Measurements from ENCODE around the gene MAPK8IP3.
"Not testable (repeated sequence)": the region's sequence is repeated elsewhere in the genome, so short reads cannot be mapped to it uniquely, and the experiment has no call there.

MAPK8IP3 gene

GRCh38 chr16:1677942-1678499 lies 28.0 kb upstream of the MAPK8IP3 start, which contains the start of gene JPT2:
Gene JPT2, plus strand, starts transcription at chr16:1678279. Its CDS starts 34 bp downstream, at chr16:1678313.
- peak; percentile 91 for DNase-seq

- DNase-seq = peak; percentile 43
These were observed 27.4 kb upstream of the MAPK8IP3 start for GRCh38 chr16:1678500-1679098.

GRCh38 chr16:1680361-1680760 lies 25.6 kb upstream of the MAPK8IP3 start:
- no peak for DNase-seq

GRCh38 chr16:1681032-1681431 lies 25.0 kb upstream of the MAPK8IP3 start:
- no peak for DNase-seq

GRCh38 chr16:1687427-1688316 lies 18.3 kb upstream of the MAPK8IP3 start:
- DNase-seq = no peak

GRCh38 chr16:1688807-1689560 lies 17.0 kb upstream of the MAPK8IP3 start:
- no peak for DNase-seq

GRCh38 chr16:1689853-1690252 lies 16.1 kb upstream of the MAPK8IP3 start:
- no peak for DNase-seq

GRCh38 chr16:1690810-1691209 lies 15.2 kb upstream of the MAPK8IP3 start:
- no peak for DNase-seq

GRCh38 chr16:1691276-1691675 lies 14.7 kb upstream of the MAPK8IP3 start:
- no peak for DNase-seq

- no peak for DNase-seq
These were observed 14.0 kb upstream of the MAPK8IP3 start for GRCh38 chr16:1691956-1692355.

- DNase-seq = no peak
These were observed 9.1 kb upstream of the MAPK8IP3 start for GRCh38 chr16:1696863-1697262.

- DNase-seq = no peak
These were observed 7.3 kb upstream of the MAPK8IP3 start for GRCh38 chr16:1698680-1699079.

- DNase-seq = no peak
These were observed 5.7 kb upstream of the MAPK8IP3 start for GRCh38 chr16:1700246-1700645.

- no peak for DNase-seq
These were observed 4.6 kb upstream of the MAPK8IP3 start for GRCh38 chr16:1701216-1701878.

GRCh38 chr16:1705324-1705687 lies 689 bp upstream of the MAPK8IP3 start:
- not testable (repeated sequence) for DNase-seq

GRCh38 chr16:1706386-1707192 lies 594 bp downstream of the MAPK8IP3 start:
- peak; percentile 23 for DNase-seq

GRCh38 chr16:1707193-1707790 lies 1.3 kb downstream of the MAPK8IP3 start:
- no peak for DNase-seq

- DNase-seq = no peak
These were observed 2.2 kb downstream of the MAPK8IP3 start for GRCh38 chr16:1708083-1708767.

GRCh38 chr16:1708768-1709180 lies 2.8 kb downstream of the MAPK8IP3 start:
- no peak for DNase-seq

GRCh38 chr16:1709356-1709755 lies 3.4 kb downstream of the MAPK8IP3 start:
- DNase-seq = no peak
